Thoracic aorta (tissue), 2 donors: ENCODE results near the gene NAA25. TPM values are rescaled to one million over a fixed set of nuclear protein-coding genes. Genes with fewer than 3 reads are reported as not detected.
"Not testable (repeated sequence)": the region's sequence is repeated elsewhere in the genome, so short reads cannot be mapped to it uniquely, and the experiment has no call there.

Experiments
- ATAC-seq: fragments of 150-250 bp; one replicate; pipeline ENCODE4 v1.8.0; 2017; ENCODE audit warnings: low read depth; ENCODE audit not compliant: insufficient number of reproducible peaks, low FRiP score
- DNase-seq: peaks from one replicate; pipeline ENCODE4 v3.0.0-alpha.2; 2020; ENCODE audit warnings: low spot score
- H3K27ac ChIP-seq, 2 donors: fragments of 200-600 bp; sonication (generic); 1 replicate in 1 of 2; 2 replicates in 1 of 2; pipeline ENCODE4 v1.5.1; 2016; ENCODE audit warnings: mild to moderate bottlenecking in 2 of 2, moderate library complexity in 2 of 2
- H3K27me3 ChIP-seq: fragments of 200-600 bp; sonication (generic); replicated peaks from 2 replicates; pipeline ENCODE4 v1.6.0; 2016; ENCODE audit warnings: mild to moderate bottlenecking; ENCODE audit not compliant: insufficient read depth
- H3K36me3 ChIP-seq: fragments of 200-600 bp; sonication (generic); one replicate; pipeline ENCODE4 v1.5.1; 2016
- H3K4me1 ChIP-seq, 2 donors: fragments of 200-600 bp; sonication (generic); 1 replicate in 1 of 2; 2 replicates in 1 of 2; pipeline versions ENCODE4 v1.5.1 to v1.6.0; 2016; ENCODE audit warnings: low read depth in 2 of 2, mild to moderate bottlenecking in 1 of 2; ENCODE audit not compliant: control insufficient read depth in 1 of 2
- H3K4me3 ChIP-seq: fragments of 200-600 bp; sonication (generic); 2 replicates; pipeline ENCODE4 v1.5.1; 2016; ENCODE audit warnings: mild to moderate bottlenecking
- H3K9me3 ChIP-seq: fragments of 200-600 bp; sonication (generic); 2 replicates; pipeline ENCODE4 v1.5.1; 2016
- CTCF ChIP-seq: fragments of 200-600 bp; sonication (generic); IDR thresholded peaks from one replicate; pipeline ENCODE4 v1.5.1; 2019; ENCODE audit warnings: antibody characterized with exemption
- total RNA-seq, 2 donors: library from RNA; depleted of rRNA; stranded (reverse); fragments of >200 nt; gene quantifications; one replicate each; pipeline versions ENCODE4 v1.1.0 to v1.2.3, GENCODE V29; 2016

Gene NAA25
- total RNA-seq, 2 donors from 2014 or later: 16.4 to 52.1 TPM

GRCh38 chr12:112116232-112117060, 7.9 kb upstream of the NAA25 start:
- Histone ChIP-seq H3K27me3 (no peaks in the 10 kb centered on the region), H3K4me1 (peaks cover 14 to 21% of the 10 kb centered on the region in 2 donors), H3K27ac (peak overlapping the region; percentile 75), H3K36me3 (no peaks in the 10 kb centered on the region), H3K9me3 (no peaks in the 10 kb centered on the region), H3K4me3 (peak overlapping the region; percentile 46)
- DNase-seq (no peak), ATAC-seq (peak; percentile 34)
- no peak for TF ChIP-seq CTCF

- Histone ChIP-seq H3K4me3 (no peak overlapping the region), H3K36me3 (no peaks in the 10 kb centered on the region), H3K27ac (no peak overlapping the region), H3K4me1 (peaks cover 13 to 21% of the 10 kb centered on the region in 2 donors), H3K27me3 (no peaks in the 10 kb centered on the region), H3K9me3 (no peaks in the 10 kb centered on the region)
- DNase-seq (no peak), ATAC-seq (no peak)
- no peak for TF ChIP-seq CTCF
Observed at GRCh38 chr12:112115259-112116045, 6.9 kb upstream of the NAA25 start.

GRCh38 chr12:112112409-112113133, 4.0 kb upstream of the NAA25 start:
- no peak for DNase-seq
- ATAC-seq: no peak
- no peaks in the 10 kb centered on the region for H3K36me3 ChIP-seq
- TF ChIP-seq CTCF: no peak
- H3K4me3 ChIP-seq: no peak overlapping the region
- no peaks in the 10 kb centered on the region for H3K9me3 ChIP-seq
- H3K4me1 ChIP-seq: peaks cover 18 to 19% of the 10 kb centered on the region in 2 donors
- H3K27ac ChIP-seq: no peak overlapping the region
- H3K27me3 ChIP-seq: no peaks in the 10 kb centered on the region

- no peak for TF ChIP-seq CTCF
- ATAC-seq (no peak), DNase-seq (no peak)
- Histone ChIP-seq H3K4me1 (peaks cover 19 to 23% of the 10 kb centered on the region in 2 donors), H3K4me3 (no peak overlapping the region), H3K36me3 (no peaks in the 10 kb centered on the region), H3K27me3 (no peaks in the 10 kb centered on the region), H3K9me3 (no peaks in the 10 kb centered on the region), H3K27ac (no peak overlapping the region)
Observed at GRCh38 chr12:112111931-112112330, 3.3 kb upstream of the NAA25 start.

GRCh38 chr12:112110787-112111662, 2.4 kb upstream of the NAA25 start:
- not testable (repeated sequence) for H3K27me3 ChIP-seq, H3K9me3 ChIP-seq, H3K4me3 ChIP-seq, ATAC-seq, DNase-seq, H3K27ac ChIP-seq, H3K36me3 ChIP-seq
- peaks cover 18 to 20% of the 10 kb centered on the region in 2 donors for H3K4me1 ChIP-seq
